ENCODE results near the gene XRCC1. TPM values are rescaled to one million over a fixed set of nuclear protein-coding genes. Genes with fewer than 3 reads are reported as not detected.

The XRCC1 gene
- total RNA-seq, 1 experiment from 2014 or later, result 45.1 TPM

DNA sequence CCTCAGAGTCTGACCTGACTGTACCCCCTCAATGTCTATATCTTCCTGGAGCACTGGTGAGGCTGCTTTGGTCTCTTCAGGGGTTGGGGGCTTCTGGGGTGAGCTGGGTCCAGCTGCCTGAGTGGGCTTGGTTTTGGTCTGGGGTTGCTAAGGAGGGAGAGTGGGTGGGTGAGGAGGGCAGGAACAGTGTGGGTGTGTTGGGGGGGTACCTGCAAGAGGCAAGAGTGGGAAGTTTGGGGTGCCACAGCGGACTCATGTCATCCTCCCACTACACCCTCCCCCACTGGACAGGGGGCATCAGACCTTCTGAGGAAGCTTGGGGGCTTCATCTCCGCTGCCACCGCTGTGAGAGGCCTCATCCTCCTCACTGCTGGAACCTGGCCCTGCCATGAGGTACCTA lies 28.7 kb downstream of the XRCC1 start:
- Histone ChIP-seq H4K20me1 (ENCODE audit: insufficient read depth) (no peaks in the 10 kb centered on the region), H3K4me1 (replicated peaks; ENCODE audit: insufficient read depth) (no peaks in the 10 kb centered on the region), H3F3A (ENCODE audit: insufficient read depth, low read depth) (no peaks in the 10 kb centered on the region), H3K9me2 (ENCODE audit: insufficient read depth) (no peaks in the 10 kb centered on the region), H3K79me2 (ENCODE audit: low read depth) (no peaks in the 10 kb centered on the region), H3K4me3 (no peak overlapping the region), H3K27ac (no peak overlapping the region), H2AFZ (no peak overlapping the region), H3K9me3 (ENCODE audit: insufficient read depth, low read depth) (no peaks in the 10 kb centered on the region), H3K36me3 (ENCODE audit: low read depth) (no peaks in the 10 kb centered on the region), H3K4me2 (no peak overlapping the region), H3K27me3 (ENCODE audit: insufficient read depth, low read depth) (no peaks in the 10 kb centered on the region)
- CTCF ChIA-PET, result no interaction called here
- POLR2A ChIA-PET (ENCODE audit: unreplicated experiment), result no interaction called here
- no TSS peak for BruUV-seq (replicated peaks)
- DNase-seq, result no peak
- TF ChIP-seq, protein P1, sequence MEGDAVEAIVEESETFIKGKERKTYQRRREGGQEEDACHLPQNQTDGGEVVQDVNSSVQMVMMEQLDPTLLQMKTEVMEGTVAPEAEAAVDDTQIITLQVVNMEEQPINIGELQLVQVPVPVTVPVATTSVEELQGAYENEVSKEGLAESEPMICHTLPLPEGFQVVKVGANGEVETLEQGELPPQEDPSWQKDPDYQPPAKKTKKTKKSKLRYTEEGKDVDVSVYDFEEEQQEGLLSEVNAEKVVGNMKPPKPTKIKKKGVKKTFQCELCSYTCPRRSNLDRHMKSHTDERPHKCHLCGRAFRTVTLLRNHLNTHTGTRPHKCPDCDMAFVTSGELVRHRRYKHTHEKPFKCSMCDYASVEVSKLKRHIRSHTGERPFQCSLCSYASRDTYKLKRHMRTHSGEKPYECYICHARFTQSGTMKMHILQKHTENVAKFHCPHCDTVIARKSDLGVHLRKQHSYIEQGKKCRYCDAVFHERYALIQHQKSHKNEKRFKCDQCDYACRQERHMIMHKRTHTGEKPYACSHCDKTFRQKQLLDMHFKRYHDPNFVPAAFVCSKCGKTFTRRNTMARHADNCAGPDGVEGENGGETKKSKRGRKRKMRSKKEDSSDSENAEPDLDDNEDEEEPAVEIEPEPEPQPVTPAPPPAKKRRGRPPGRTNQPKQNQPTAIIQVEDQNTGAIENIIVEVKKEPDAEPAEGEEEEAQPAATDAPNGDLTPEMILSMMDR (conservative IDR thresholded peaks at IDR 0.05), result no peak
- TF ChIP-seq EZH2 (IDR thresholded peaks at IDR 0.05; ENCODE audit: low read depth), result no peak
- intact Hi-C loops (cut with micrococcal nuclease; ENCODE audit: unreplicated experiment), result no loop called here

DNA sequence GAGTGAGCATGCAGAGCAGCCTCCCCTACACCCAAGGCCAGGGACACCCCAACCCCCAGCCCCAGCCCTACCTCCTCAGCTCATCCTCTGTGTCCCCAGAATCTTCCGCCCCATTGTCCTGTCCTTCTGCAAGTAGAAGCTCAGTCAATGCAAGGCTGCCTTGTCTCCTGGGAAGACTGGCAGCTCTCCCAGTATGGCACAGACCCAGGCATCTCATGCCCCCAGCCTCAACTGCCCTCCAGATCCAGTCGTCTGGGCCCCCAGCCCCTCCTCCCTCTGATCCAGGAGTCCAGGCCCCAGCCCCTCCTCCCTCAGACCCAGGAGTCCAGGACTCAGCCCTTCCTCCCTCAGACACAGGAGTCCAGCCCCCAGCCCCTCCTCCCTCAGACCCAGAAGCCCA lies 29.3 kb downstream of the XRCC1 start:
- H3K27me3 ChIP-seq (ENCODE audit: insufficient read depth, low read depth), result no peaks in the 10 kb centered on the region
- no peaks in the 10 kb centered on the region for H3K36me3 ChIP-seq (ENCODE audit: low read depth)
- ChIA-PET POLR2A (ENCODE audit: unreplicated experiment) (no interaction called here), CTCF (no interaction called here)
- H4K20me1 ChIP-seq (ENCODE audit: insufficient read depth), result no peaks in the 10 kb centered on the region
- BruUV-seq (replicated peaks), result no TSS peak
- no peak for DNase-seq
- intact Hi-C loops (cut with micrococcal nuclease; ENCODE audit: unreplicated experiment), result no loop called here
- TF ChIP-seq, protein P1 (conservative IDR thresholded peaks at IDR 0.05), result no peak
- TF ChIP-seq EZH2 (IDR thresholded peaks at IDR 0.05; ENCODE audit: low read depth), result no peak
- H3K9me2 ChIP-seq (ENCODE audit: insufficient read depth), result no peaks in the 10 kb centered on the region
- H3K4me1 ChIP-seq (replicated peaks; ENCODE audit: insufficient read depth), result no peaks in the 10 kb centered on the region
- no peaks in the 10 kb centered on the region for H3K9me3 ChIP-seq (ENCODE audit: insufficient read depth, low read depth)
- no peaks in the 10 kb centered on the region for H3K79me2 ChIP-seq (ENCODE audit: low read depth)
- H3F3A ChIP-seq (ENCODE audit: insufficient read depth, low read depth), result no peaks in the 10 kb centered on the region
- no peak overlapping the region for H3K4me2 ChIP-seq
- no peak overlapping the region for H3K27ac ChIP-seq
- H2AFZ ChIP-seq, result no peak overlapping the region
- H3K4me3 ChIP-seq, result no peak overlapping the region

DNA sequence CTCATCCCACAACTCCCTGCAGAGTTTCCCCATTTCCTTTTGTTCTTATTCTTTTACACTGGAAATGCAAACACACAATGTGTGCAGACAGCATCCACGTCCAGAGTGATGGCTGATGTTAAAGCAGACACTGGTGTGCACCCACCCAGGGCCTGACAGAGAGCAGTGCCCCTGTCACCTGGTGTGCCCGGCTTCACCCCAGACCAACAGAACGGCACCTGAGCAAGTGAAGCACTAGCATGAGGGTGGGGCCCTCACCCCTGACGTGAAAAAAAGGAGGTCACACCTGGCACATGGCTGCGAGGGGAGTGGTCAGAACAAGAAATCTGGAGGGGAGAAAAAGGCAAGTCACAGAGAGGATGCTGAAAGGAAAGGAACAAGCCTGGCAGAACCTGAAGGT lies 30.1 kb downstream of the XRCC1 start:
- Histone ChIP-seq H3K27ac (no peak overlapping the region), H3K4me2 (no peak overlapping the region), H3K27me3 (ENCODE audit: insufficient read depth, low read depth) (no peaks in the 10 kb centered on the region), H3K36me3 (ENCODE audit: low read depth) (no peaks in the 10 kb centered on the region), H3K4me3 (no peak overlapping the region), H3K79me2 (ENCODE audit: low read depth) (no peaks in the 10 kb centered on the region), H3K9me2 (ENCODE audit: insufficient read depth) (no peaks in the 10 kb centered on the region), H4K20me1 (ENCODE audit: insufficient read depth) (no peaks in the 10 kb centered on the region), H3F3A (ENCODE audit: insufficient read depth, low read depth) (no peaks in the 10 kb centered on the region), H3K9me3 (ENCODE audit: insufficient read depth, low read depth) (no peaks in the 10 kb centered on the region), H3K4me1 (replicated peaks; ENCODE audit: insufficient read depth) (no peaks in the 10 kb centered on the region), H2AFZ (no peak overlapping the region)
- POLR2A ChIA-PET (ENCODE audit: unreplicated experiment), result no interaction called here
- intact Hi-C loops (cut with micrococcal nuclease; ENCODE audit: unreplicated experiment), result no loop called here
- CTCF ChIA-PET, result no interaction called here
- BruUV-seq (replicated peaks), result no TSS peak
- no peak for DNase-seq
- TF ChIP-seq, protein P1 (conservative IDR thresholded peaks at IDR 0.05), result no peak
- TF ChIP-seq EZH2 (IDR thresholded peaks at IDR 0.05; ENCODE audit: low read depth), result no peak
